ENCODE results near the gene FOXA3. TPM values are rescaled to one million over a fixed set of nuclear protein-coding genes. Genes with fewer than 3 reads are reported as not detected.
A peak's percentile ranks its signal among the peaks of the same experiment; 100 is the strongest.

Gene FOXA3
- total RNA-seq, 1 donor from 2014 or later = 0.23 TPM

DNA sequence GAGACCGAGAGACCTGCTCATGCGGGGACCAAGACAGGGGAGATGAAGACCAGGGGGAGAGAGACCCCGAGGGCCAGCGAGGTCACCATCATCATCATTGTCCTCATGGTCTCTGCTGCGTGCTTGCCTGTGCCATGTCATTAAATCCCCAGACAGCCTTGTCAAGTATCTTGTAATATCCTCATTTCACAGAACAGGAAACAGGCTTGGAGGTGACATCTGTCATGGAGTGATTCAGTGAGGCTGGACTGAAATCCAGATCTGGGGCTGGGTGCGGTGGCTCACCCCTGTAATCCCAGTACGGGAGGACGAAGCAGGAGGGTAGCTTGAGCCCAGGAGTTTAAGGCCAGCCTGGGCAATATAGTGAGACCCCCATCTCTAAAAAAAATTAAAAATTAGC, 56.3 kb downstream of the FOXA3 start:
- no peaks in the 10 kb centered on the region for H3K9me3 Mint-ChIP-seq
- peaks cover 32% of the 10 kb centered on the region for H3K4me1 Mint-ChIP-seq
- H3K36me3 Mint-ChIP-seq (ENCODE audit: low read depth) = no peaks in the 10 kb centered on the region
- DNase-seq = no peak
- peak overlapping the region; percentile 65 for H3K27ac Mint-ChIP-seq
- intact Hi-C loops (cut with micrococcal nuclease) = no loop called here
- H3K27me3 Mint-ChIP-seq = peaks cover 5% of the 10 kb centered on the region
- H3K4me3 Mint-ChIP-seq = peak overlapping the region; percentile 40

DNA sequence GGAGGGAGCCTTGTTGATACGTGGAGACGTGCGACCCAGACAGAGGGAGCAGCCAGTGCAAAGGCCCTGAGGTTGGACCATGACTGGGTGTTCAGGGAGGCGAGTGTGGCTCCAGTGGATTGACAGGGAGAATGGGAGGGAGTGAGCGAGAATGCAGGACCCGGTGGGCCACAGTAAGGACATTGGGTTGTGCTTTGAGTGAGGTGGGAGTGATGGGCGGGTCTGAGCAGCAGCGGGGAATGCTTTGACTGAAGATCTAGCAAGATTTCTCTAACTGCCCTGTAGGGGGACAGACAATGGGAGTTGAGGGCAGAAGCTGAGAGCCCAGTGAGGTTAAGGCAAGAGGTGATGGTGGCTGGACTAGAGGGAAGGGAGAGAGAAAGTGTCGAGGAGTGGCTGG, 58.2 kb downstream of the FOXA3 start:
- intact Hi-C loops (cut with micrococcal nuclease) = no loop called here
- no peak overlapping the region for H3K4me3 Mint-ChIP-seq
- H3K27me3 Mint-ChIP-seq = peaks cover 5% of the 10 kb centered on the region
- H3K4me1 Mint-ChIP-seq = peaks cover 30% of the 10 kb centered on the region
- H3K9me3 Mint-ChIP-seq = no peaks in the 10 kb centered on the region
- peak; percentile 65 for DNase-seq
- no peaks in the 10 kb centered on the region for H3K36me3 Mint-ChIP-seq (ENCODE audit: low read depth)
- no peak overlapping the region for H3K27ac Mint-ChIP-seq

Other genes with a start within 250 kb of the FOXA3 start
- gene EML2, start 224.9 kb upstream of the FOXA3 start, total RNA-seq = 157 and 180 TPM in 2 replicates
- 4.2 and 5.8 TPM in 2 replicates for gene GIPR, start 196.1 kb upstream of the FOXA3 start, total RNA-seq
- 810 and 849 TPM in 2 replicates for gene SNRPD2, start 172.4 kb upstream of the FOXA3 start, total RNA-seq
- 16.7 and 20.9 TPM in 2 replicates for gene QPCTL, start 171.7 kb upstream of the FOXA3 start, total RNA-seq
- gene FBXO46, start 133.4 kb upstream of the FOXA3 start, total RNA-seq = 34.2 and 34.7 TPM in 2 replicates
- gene MEIOSIN, start 130.9 kb upstream of the FOXA3 start, total RNA-seq = not detected in 2 replicates
- gene SIX5, start 95.1 kb upstream of the FOXA3 start, total RNA-seq = 4.3 and 4.8 TPM in 2 replicates
- gene DMPK, start 81.8 kb upstream of the FOXA3 start, total RNA-seq = 16.9 and 19.7 TPM in 2 replicates
- gene DMWD, start 71.5 kb upstream of the FOXA3 start, total RNA-seq = 49.6 and 50.7 TPM in 2 replicates
- gene RSPH6A, start 49.0 kb upstream of the FOXA3 start, total RNA-seq = 0.35 and 0.38 TPM in 2 replicates
- 124 and 131 TPM in 2 replicates for gene SYMPK, start 1.2 kb upstream of the FOXA3 start, total RNA-seq
- 18.5 and 18.9 TPM in 2 replicates for gene IRF2BP1, start 21.8 kb downstream of the FOXA3 start, total RNA-seq
- gene MYPOP, start 38.3 kb downstream of the FOXA3 start, total RNA-seq = 5.5 and 5.9 TPM in 2 replicates
- gene NANOS2, start 50.5 kb downstream of the FOXA3 start, total RNA-seq = not detected in 2 replicates
- gene NOVA2, start 109.5 kb downstream of the FOXA3 start, total RNA-seq = not detected in 2 replicates
- 23.1 and 30.1 TPM in 2 replicates for gene CCDC61, start 131.1 kb downstream of the FOXA3 start, total RNA-seq
- gene PGLYRP1, start 158.7 kb downstream of the FOXA3 start, total RNA-seq = not detected in 2 replicates
- not detected in 2 replicates for gene IGFL4, start 176.7 kb downstream of the FOXA3 start, total RNA-seq

All from activated CD4-positive, alpha-beta T cell treated with anti-CD3 and anti-CD28 coated beads, Interleukin-2, amount 10 ng/mL, durations not matched to agents 24 days and 14 days (primary cell).